Measurements from ENCODE around the gene SLC66A3.

DNA sequence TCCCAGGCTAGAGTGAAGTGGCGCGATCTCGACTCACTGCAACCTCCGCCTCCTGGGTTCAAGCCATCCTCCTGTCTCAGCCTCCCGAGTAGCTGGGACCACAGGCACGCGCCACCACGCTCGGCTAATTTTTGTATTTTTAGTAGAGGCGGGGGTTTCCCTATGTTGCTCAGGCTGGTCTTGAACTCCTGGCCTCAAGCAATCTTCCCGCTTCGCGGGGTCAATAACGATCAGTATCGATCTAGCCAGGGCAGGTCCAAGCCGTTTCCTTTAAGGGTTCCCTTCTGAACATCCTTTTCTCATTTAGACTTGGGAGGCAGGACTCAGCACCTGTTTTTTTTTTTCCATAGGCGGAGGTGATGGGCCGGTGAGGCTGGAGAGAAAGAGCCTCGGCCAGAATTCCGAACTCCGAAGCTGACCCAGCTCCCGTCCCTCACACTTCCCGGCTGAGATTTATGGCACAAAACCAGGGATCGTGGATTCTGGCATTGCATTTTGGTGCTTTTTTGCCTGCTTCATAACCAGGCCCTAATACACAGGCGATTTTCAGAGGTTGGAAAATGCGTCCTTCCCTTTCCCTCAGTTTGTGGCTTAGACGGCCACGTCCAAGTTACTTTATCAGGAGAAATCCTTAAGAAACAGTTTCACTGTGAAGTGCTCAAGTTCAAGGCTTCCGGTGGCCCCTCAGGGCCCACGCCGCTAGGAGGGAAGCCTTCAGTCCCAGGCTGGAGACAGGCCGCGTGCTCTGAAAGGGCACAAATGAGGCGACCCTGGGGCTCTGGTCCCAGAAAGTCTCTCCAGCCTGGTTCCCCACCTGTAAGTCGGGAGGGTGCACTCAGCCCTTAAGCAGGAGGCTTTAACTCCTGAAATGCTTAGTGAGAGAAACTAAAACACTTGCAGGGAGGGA is 998 bp upstream of the SLC66A3 start:
- TF ChIP-seq, protein P1, sequence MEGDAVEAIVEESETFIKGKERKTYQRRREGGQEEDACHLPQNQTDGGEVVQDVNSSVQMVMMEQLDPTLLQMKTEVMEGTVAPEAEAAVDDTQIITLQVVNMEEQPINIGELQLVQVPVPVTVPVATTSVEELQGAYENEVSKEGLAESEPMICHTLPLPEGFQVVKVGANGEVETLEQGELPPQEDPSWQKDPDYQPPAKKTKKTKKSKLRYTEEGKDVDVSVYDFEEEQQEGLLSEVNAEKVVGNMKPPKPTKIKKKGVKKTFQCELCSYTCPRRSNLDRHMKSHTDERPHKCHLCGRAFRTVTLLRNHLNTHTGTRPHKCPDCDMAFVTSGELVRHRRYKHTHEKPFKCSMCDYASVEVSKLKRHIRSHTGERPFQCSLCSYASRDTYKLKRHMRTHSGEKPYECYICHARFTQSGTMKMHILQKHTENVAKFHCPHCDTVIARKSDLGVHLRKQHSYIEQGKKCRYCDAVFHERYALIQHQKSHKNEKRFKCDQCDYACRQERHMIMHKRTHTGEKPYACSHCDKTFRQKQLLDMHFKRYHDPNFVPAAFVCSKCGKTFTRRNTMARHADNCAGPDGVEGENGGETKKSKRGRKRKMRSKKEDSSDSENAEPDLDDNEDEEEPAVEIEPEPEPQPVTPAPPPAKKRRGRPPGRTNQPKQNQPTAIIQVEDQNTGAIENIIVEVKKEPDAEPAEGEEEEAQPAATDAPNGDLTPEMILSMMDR (conservative IDR thresholded peaks at IDR 0.05; ENCODE audit: low read length), result no peak
- TF ChIP-seq EZH2phosphoT487 (IDR thresholded peaks at IDR 0.05; ENCODE audit: borderline replicate concordance), result no peak
